Panc1 (cell line): Measurements from ENCODE around the gene GPHN. TPM values are rescaled to one million over a fixed set of nuclear protein-coding genes. Genes with fewer than 3 reads are reported as not detected.

Experiments used
- ATAC-seq: fragments of 200-7000 bp; cut with Tn5 transposase; 2 replicates; pipeline ENCODE4 v1.9.1; 2020; ENCODE audit warnings: mild to moderate bottlenecking, moderate library complexity
- BruUV-seq: library from RNA; stranded (reverse); fragments of 400-500 nt; replicated peaks from 2 replicates; lab custom pipeline; 2021; lab: Mats Ljungman, UMichigan
- CTCF ChIA-PET: fragments of 300-600 bp; sonication (Branson Sonifier 250); formaldehyde crosslinking; loops from one replicate; lab custom pipeline; 2022; ENCODE audit warnings: antibody characterized with exemption; lab: Charles Lee
- POLR2A ChIA-PET: fragments of 300-600 bp; sonication (Branson Sonifier 250); formaldehyde crosslinking; loops from one replicate; lab custom pipeline; 2022; ENCODE audit warnings: antibody characterized with exemption; lab: Charles Lee
- DNase-seq: peaks from one replicate; pipeline ENCODE4 v3.0.0-alpha.2; 2010; ENCODE audit warnings: low read depth, low spot score
- H3K27ac ChIP-seq: 2 replicates; pipeline ENCODE4 v1.5.1; 2011; ENCODE audit warnings: mild to moderate bottlenecking, low read length, inconsistent platforms
- H3K27me3 ChIP-seq: fragments of 200-500 bp; sonication (Bioruptor generic); 2 replicates; pipeline ENCODE4 v1.6.0; 2014; ENCODE audit warnings: low read length, inconsistent platforms; ENCODE audit not compliant: control insufficient read depth, insufficient read depth
- H3K36me3 ChIP-seq: fragments of 200-500 bp; sonication (Bioruptor generic); 2 replicates; pipeline ENCODE4 v1.5.1; 2014; ENCODE audit warnings: inconsistent platforms, mild to moderate bottlenecking, low read length, moderate library complexity; ENCODE audit not compliant: control insufficient read depth, insufficient read depth
- H3K4me1 ChIP-seq: 2 replicates; pipeline ENCODE4 v1.5.1; 2011; ENCODE audit warnings: inconsistent platforms, mild to moderate bottlenecking, low read length, moderate library complexity; ENCODE audit not compliant: control insufficient read depth, insufficient read depth
- H3K4me3 ChIP-seq, 2 experiments: 2 replicates each; pipeline ENCODE4 v1.5.1; 2011 to 2012; ENCODE audit warnings: low read depth in 2 of 2, low read length in 2 of 2, mild to moderate bottlenecking in 2 of 2, inconsistent platforms in 1 of 2, moderate library complexity in 1 of 2
- H3K9me3 ChIP-seq: fragments of 200-500 bp; sonication (Bioruptor generic); 2 replicates; pipeline ENCODE4 v1.5.1; 2014; ENCODE audit warnings: low read depth, mild to moderate bottlenecking, inconsistent platforms, low read length, moderate library complexity; ENCODE audit not compliant: control insufficient read depth, insufficient read depth
- POLR2AphosphoS5 ChIP-seq: IDR thresholded peaks from 2 replicates; pipeline ENCODE4 v1.6.1; 2012; ENCODE audit warnings: mild to moderate bottlenecking, low read depth, low read length, moderate library complexity
- SIN3A ChIP-seq: IDR thresholded peaks from 2 replicates; pipeline ENCODE4 v1.6.1; 2012; ENCODE audit warnings: low read depth, mild to moderate bottlenecking, low read length, moderate library complexity, borderline replicate concordance; ENCODE audit not compliant: insufficient read depth
- TCF7L2 ChIP-seq: IDR thresholded peaks from 2 replicates; pipeline ENCODE4 v1.6.1; 2011; ENCODE audit warnings: mild to moderate bottlenecking, low read depth, low read length, inconsistent platforms
- in situ Hi-C: cut with HindIII; loops from 2 replicates; pipeline ENCODE4 v1.10.0; 2016; ENCODE audit warnings: low sequenced_read_pairs, low pct_unique_long_range_greater_than_20kb
- intact Hi-C: fragments of 100-400 bp; cut with micrococcal nuclease; formaldehyde crosslinking; loops from one replicate; pipeline ENCODE4 v1.10.0; 2022; ENCODE audit not compliant: unreplicated experiment
- total RNA-seq: library from RNA; stranded (reverse); gene quantifications from one replicate; pipeline ENCODE4 v1.2.1, GENCODE V29; 2021; ENCODE audit not compliant: unreplicated experiment
- TF ChIP-seq, protein P1 (sequence below), 2 experiments: IDR thresholded peaks; 2 replicates each; pipeline ENCODE4 v1.6.1; 2011 to 2012; ENCODE audit warnings: low read depth in 2 of 2, control low read depth in 1 of 2, low read length in 1 of 2, mild to moderate bottlenecking in 1 of 2, moderate library complexity in 1 of 2; ENCODE audit not compliant: insufficient read depth in 1 of 2
- TF ChIP-seq, protein P2 (sequence below): fragments of 450-650 bp; IDR thresholded peaks from 2 replicates; pipeline ENCODE4 v1.5.1; 2017; ENCODE audit warnings: mild to moderate bottlenecking

The GPHN gene
- total RNA-seq, 1 experiment from 2014 or later = 26.6 TPM

DNA sequence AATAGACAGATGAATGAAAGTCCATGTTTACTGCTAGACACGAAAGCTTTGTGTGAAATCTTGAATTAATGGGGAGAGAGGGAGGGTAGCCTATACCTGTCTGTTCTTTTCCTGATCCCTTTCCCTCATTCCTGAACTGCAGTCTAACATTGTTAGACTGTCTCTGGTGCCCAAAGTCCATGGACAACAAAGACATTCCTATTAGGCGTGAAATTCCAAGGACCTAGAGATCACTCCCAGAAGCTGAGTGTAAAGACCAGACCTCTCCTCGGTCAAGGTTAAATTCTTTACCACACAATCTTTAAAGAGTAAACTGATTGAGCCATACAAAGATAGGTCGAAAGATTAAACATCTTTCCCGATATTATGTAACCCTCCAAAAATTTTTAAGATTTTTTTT, 410.6 kb downstream of the GPHN start:
- CTCF ChIA-PET = no interaction called here
- in situ Hi-C loops = no loop called here

DNA sequence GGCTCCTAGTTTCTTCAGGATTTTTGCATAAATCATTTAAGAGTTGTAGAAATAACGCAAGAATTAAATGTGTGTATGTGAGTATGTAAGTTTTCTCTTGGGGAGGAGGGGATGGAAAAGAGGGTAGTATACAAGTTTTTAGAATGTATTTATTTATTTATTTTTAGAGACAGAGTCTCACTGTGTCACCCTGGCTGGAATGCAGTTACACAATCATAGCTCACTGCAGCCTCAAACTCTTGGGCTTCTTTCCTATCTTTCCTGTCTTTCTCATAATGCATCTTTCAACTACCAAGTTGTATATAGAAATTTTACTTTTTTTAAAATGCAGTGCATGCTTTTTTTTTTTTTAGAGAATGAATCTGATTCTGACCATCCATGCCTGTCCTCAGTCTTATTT, 412.2 kb downstream of the GPHN start:
- Histone ChIP-seq H3K27ac (no peak overlapping the region), H3K4me1 (no peaks in the 10 kb centered on the region), H3K27me3 (no peaks in the 10 kb centered on the region), H3K9me3 (no peaks in the 10 kb centered on the region), H3K4me3 (no peak overlapping the region), H3K36me3 (peaks cover 3% of the 10 kb centered on the region; the same call in 1 of the 2 replicates)
- CTCF ChIA-PET = no interaction called here
- POLR2A ChIA-PET = no interaction called here
- in situ Hi-C loops = no loop called here
- no peak for ATAC-seq
- BruUV-seq = no TSS peak
- intact Hi-C loops = no loop called here
- DNase-seq = no peak
- TF ChIP-seq SIN3A = no peak
- TF ChIP-seq TCF7L2 = no peak
- TF ChIP-seq, protein P1, sequence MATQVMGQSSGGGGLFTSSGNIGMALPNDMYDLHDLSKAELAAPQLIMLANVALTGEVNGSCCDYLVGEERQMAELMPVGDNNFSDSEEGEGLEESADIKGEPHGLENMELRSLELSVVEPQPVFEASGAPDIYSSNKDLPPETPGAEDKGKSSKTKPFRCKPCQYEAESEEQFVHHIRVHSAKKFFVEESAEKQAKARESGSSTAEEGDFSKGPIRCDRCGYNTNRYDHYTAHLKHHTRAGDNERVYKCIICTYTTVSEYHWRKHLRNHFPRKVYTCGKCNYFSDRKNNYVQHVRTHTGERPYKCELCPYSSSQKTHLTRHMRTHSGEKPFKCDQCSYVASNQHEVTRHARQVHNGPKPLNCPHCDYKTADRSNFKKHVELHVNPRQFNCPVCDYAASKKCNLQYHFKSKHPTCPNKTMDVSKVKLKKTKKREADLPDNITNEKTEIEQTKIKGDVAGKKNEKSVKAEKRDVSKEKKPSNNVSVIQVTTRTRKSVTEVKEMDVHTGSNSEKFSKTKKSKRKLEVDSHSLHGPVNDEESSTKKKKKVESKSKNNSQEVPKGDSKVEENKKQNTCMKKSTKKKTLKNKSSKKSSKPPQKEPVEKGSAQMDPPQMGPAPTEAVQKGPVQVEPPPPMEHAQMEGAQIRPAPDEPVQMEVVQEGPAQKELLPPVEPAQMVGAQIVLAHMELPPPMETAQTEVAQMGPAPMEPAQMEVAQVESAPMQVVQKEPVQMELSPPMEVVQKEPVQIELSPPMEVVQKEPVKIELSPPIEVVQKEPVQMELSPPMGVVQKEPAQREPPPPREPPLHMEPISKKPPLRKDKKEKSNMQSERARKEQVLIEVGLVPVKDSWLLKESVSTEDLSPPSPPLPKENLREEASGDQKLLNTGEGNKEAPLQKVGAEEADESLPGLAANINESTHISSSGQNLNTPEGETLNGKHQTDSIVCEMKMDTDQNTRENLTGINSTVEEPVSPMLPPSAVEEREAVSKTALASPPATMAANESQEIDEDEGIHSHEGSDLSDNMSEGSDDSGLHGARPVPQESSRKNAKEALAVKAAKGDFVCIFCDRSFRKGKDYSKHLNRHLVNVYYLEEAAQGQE (IDR thresholded peaks at IDR 0.05; ENCODE audit: insufficient read depth in 1 of 2, low read depth in 2 of 2, low read length in 1 of 2) = no peak
- no peak for TF ChIP-seq POLR2AphosphoS5
- TF ChIP-seq, protein P2, sequence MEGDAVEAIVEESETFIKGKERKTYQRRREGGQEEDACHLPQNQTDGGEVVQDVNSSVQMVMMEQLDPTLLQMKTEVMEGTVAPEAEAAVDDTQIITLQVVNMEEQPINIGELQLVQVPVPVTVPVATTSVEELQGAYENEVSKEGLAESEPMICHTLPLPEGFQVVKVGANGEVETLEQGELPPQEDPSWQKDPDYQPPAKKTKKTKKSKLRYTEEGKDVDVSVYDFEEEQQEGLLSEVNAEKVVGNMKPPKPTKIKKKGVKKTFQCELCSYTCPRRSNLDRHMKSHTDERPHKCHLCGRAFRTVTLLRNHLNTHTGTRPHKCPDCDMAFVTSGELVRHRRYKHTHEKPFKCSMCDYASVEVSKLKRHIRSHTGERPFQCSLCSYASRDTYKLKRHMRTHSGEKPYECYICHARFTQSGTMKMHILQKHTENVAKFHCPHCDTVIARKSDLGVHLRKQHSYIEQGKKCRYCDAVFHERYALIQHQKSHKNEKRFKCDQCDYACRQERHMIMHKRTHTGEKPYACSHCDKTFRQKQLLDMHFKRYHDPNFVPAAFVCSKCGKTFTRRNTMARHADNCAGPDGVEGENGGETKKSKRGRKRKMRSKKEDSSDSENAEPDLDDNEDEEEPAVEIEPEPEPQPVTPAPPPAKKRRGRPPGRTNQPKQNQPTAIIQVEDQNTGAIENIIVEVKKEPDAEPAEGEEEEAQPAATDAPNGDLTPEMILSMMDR = no peak

More for the DNA sequence above, 410.6 kb downstream of the GPHN start:
- Histone ChIP-seq H3K36me3 (peaks cover 3% of the 10 kb centered on the region; the same call in 1 of the 2 replicates), H3K4me1 (no peaks in the 10 kb centered on the region), H3K27ac (no peak overlapping the region), H3K27me3 (no peaks in the 10 kb centered on the region), H3K9me3 (no peaks in the 10 kb centered on the region), H3K4me3 (no peak overlapping the region)
- BruUV-seq = no TSS peak
- POLR2A ChIA-PET = no interaction called here
- ATAC-seq (no peak), DNase-seq (no peak)
- intact Hi-C loops = no loop called here
- TF ChIP-seq POLR2AphosphoS5 (no peak), SIN3A (no peak), TCF7L2 (no peak)
- TF ChIP-seq, protein P2 = no peak
- TF ChIP-seq, protein P1 (IDR thresholded peaks at IDR 0.05; ENCODE audit: insufficient read depth in 1 of 2, low read depth in 2 of 2, low read length in 1 of 2) = no peak
